Trophoblast cell (in vitro differentiated cells and primary cell): Measurements from ENCODE around the gene CD8B.
A peak's percentile ranks its signal among the peaks of the same experiment; 100 is the strongest.
"Not testable (repeated sequence)": the region's sequence is repeated elsewhere in the genome, so short reads cannot be mapped to it uniquely, and the experiment has no call there.

Experiments
- DNase-seq, 2 donors: peaks; one replicate each; pipeline ENCODE4 v3.0.0-alpha.2; 2016
- H2AFZ ChIP-seq: 2 replicates; pipeline ENCODE4 v1.6.1; 2013; ENCODE audit warnings: low read length, moderate library complexity, mild to moderate bottlenecking; ENCODE audit not compliant: insufficient read depth, poor library complexity
- H2AK5ac ChIP-seq: 2 replicates; pipeline ENCODE4 v1.6.1; 2013; ENCODE audit warnings: mild to moderate bottlenecking, low read length
- H2BK120ac ChIP-seq: 2 replicates; pipeline ENCODE4 v1.6.1; 2013; ENCODE audit warnings: low read length, mild to moderate bottlenecking, moderate library complexity; ENCODE audit not compliant: insufficient read depth, poor library complexity
- H2BK12ac ChIP-seq: 2 replicates; pipeline ENCODE4 v1.6.1; 2013; ENCODE audit warnings: mild to moderate bottlenecking, low read length, moderate library complexity
- H2BK5ac ChIP-seq: 2 replicates; pipeline ENCODE4 v1.6.1; 2013; ENCODE audit warnings: low read length, low read depth, moderate library complexity, mild to moderate bottlenecking; ENCODE audit not compliant: poor library complexity
- H3K14ac ChIP-seq: 2 replicates; pipeline ENCODE4 v1.6.1; 2013; ENCODE audit warnings: mild to moderate bottlenecking, low read length
- H3K18ac ChIP-seq: 2 replicates; pipeline ENCODE4 v1.6.1; 2013; ENCODE audit warnings: mild to moderate bottlenecking, low read length
- H3K23ac ChIP-seq: 2 replicates; pipeline ENCODE4 v1.6.1; 2013; ENCODE audit warnings: low read length
- H3K27ac ChIP-seq: 2 replicates; pipeline ENCODE4 v1.5.1; 2013; ENCODE audit warnings: low read depth, mild to moderate bottlenecking, inconsistent platforms, low read length, moderate library complexity
- H3K27me3 ChIP-seq: 2 replicates; pipeline ENCODE4 v1.6.1; 2013; ENCODE audit warnings: inconsistent platforms, mild to moderate bottlenecking, low read length, moderate library complexity; ENCODE audit not compliant: insufficient read depth
- H3K36me3 ChIP-seq, 2 experiments: 1 replicate in 1 of 2; 2 replicates in 1 of 2; pipeline ENCODE4 v1.6.1; 2013; ENCODE audit warnings: low read length in 2 of 2, mild to moderate bottlenecking in 2 of 2, moderate library complexity in 1 of 2; ENCODE audit not compliant: insufficient read depth in 2 of 2, control insufficient read depth in 1 of 2
- H3K4ac ChIP-seq: 2 replicates; pipeline ENCODE4 v1.6.1; 2013; ENCODE audit warnings: low read depth, mild to moderate bottlenecking, low read length, moderate library complexity
- H3K4me1 ChIP-seq, 2 experiments: 1 replicate in 1 of 2; 2 replicates in 1 of 2; pipeline ENCODE4 v1.6.1; 2013; ENCODE audit warnings: low read length in 2 of 2, mild to moderate bottlenecking in 2 of 2, moderate library complexity in 1 of 2; ENCODE audit not compliant: insufficient read depth in 2 of 2, control insufficient read depth in 1 of 2
- H3K4me2 ChIP-seq: 2 replicates; pipeline ENCODE4 v1.6.1; 2013; ENCODE audit warnings: inconsistent platforms, mild to moderate bottlenecking, low read length, moderate library complexity
- H3K4me3 ChIP-seq: 2 replicates; pipeline ENCODE4 v1.5.1; 2013; ENCODE audit warnings: mild to moderate bottlenecking, low read depth, low read length, inconsistent platforms
- H3K79me1 ChIP-seq: one replicate; pipeline ENCODE4 v1.6.1; 2013; ENCODE audit warnings: low read length
- H3K79me2 ChIP-seq: 2 replicates; pipeline ENCODE4 v1.6.1; 2013; ENCODE audit warnings: low read length, mild to moderate bottlenecking; ENCODE audit not compliant: control insufficient read depth, insufficient read depth, poor library complexity
- H3K9ac ChIP-seq: 2 replicates; pipeline ENCODE4 v1.6.1; 2013; ENCODE audit warnings: mild to moderate bottlenecking, low read length
- H3K9me3 ChIP-seq: 2 replicates; pipeline ENCODE4 v1.6.1; 2013; ENCODE audit warnings: low read depth, mild to moderate bottlenecking, control low read depth, inconsistent platforms, low read length; ENCODE audit not compliant: insufficient read depth
- H4K12ac ChIP-seq: 2 replicates; pipeline ENCODE4 v1.6.1; 2013; ENCODE audit warnings: low read depth, mild to moderate bottlenecking, low read length, moderate library complexity
- H4K8ac ChIP-seq: 2 replicates; pipeline ENCODE4 v1.6.1; 2013; ENCODE audit warnings: low read depth, mild to moderate bottlenecking, low read length, moderate library complexity
- H4K91ac ChIP-seq: one replicate; pipeline ENCODE4 v1.6.1; 2013; ENCODE audit warnings: low read depth, mild to moderate bottlenecking, low read length, moderate library complexity
- WGBS: extraction: QIAGEN DNeasy Blood & Tissue Kit; methylation state at CpG from one replicate; pipeline ENCODE4 v1.1.7; 2013; ENCODE audit warnings: missing lambda C conversion rate; ENCODE audit not compliant: insufficient read length, insufficient coverage; ENCODE audit errors: extremely low coverage; 5-methylcytosine and 5-hydroxymethylcytosine counted together

The CD8B gene

DNA sequence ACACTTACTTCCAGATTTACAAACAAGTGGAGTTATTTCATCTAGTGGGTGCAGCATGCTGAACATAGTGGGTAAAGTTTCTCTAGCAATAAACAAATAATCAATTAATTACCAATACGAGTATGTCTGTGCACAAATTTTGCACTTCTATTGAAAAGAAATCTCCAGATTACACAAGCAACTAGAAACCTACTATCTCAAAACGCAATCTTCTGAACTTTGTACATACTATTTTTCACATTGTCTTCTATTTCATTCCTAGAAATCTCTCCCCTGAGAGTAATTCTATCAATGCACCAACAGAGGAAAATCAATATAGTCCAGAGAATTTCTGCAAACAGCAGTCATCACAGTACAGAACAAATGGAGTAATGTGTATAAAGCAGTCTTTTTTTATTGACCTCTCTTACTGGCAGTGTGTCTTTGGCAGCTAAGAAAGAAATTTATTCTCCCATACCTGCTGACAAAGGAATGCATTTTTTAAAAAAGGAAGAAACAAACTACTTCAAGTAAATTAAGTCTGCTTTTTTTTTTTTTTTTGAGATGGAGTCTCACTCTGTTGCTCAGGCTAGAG lies 7.3 kb upstream of the CD8B start:
- H2BK5ac ChIP-seq, H3K23ac ChIP-seq, H2BK120ac ChIP-seq, H3K4me3 ChIP-seq, H3K79me2 ChIP-seq, H2AK5ac ChIP-seq, H4K12ac ChIP-seq, H3K9me3 ChIP-seq, H3K9ac ChIP-seq, H3K36me3 ChIP-seq, H4K91ac ChIP-seq, H3K4me2 ChIP-seq, H2AFZ ChIP-seq, H3K4me1 ChIP-seq, H3K79me1 ChIP-seq, H3K27me3 ChIP-seq, H3K18ac ChIP-seq, H4K8ac ChIP-seq, H2BK12ac ChIP-seq, H3K27ac ChIP-seq, H3K4ac ChIP-seq, H3K14ac ChIP-seq: not testable (repeated sequence)
- peak in 1 of 2 donors; percentile 28 for DNase-seq
- no CpG with 5 or more reads among the region's 2 CpGs for WGBS

DNA sequence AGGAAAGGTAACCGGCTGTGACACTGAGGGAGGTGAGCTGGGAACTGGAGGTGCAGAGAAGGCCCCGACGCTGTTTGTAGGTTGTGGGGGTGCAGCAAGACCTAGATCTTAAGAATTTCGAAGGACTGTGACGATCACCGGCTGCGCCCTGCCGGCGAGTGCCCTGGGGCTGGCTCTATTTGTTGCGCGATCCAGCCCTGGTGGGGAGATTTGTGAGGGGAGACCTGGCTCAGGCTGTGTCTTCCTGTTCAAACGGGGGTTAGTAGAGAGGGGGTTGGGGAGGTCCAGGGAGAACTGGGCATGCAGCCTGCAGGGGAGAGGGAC lies 656 bp upstream of the CD8B start:
- H4K12ac ChIP-seq, H4K91ac ChIP-seq, H3K18ac ChIP-seq, H3K9ac ChIP-seq, H3K4me3 ChIP-seq, H3K79me1 ChIP-seq, H2AFZ ChIP-seq, H3K4ac ChIP-seq, H3K4me2 ChIP-seq, H3K4me1 ChIP-seq, H2BK12ac ChIP-seq, H3K23ac ChIP-seq, H4K8ac ChIP-seq, H3K27ac ChIP-seq, H3K27me3 ChIP-seq, H2BK120ac ChIP-seq, DNase-seq, H3K36me3 ChIP-seq, H3K79me2 ChIP-seq, H3K9me3 ChIP-seq, H3K14ac ChIP-seq, H2AK5ac ChIP-seq, H2BK5ac ChIP-seq: not testable (repeated sequence)
- no CpG with 5 or more reads among the region's 12 CpGs for WGBS

- not testable (repeated sequence) for H3K9ac ChIP-seq, H2AK5ac ChIP-seq, H4K91ac ChIP-seq, H3K79me1 ChIP-seq, H3K27me3 ChIP-seq, H3K79me2 ChIP-seq, DNase-seq, H3K18ac ChIP-seq, H3K27ac ChIP-seq, H3K4me1 ChIP-seq, H2BK5ac ChIP-seq, H2BK12ac ChIP-seq, H2AFZ ChIP-seq, H3K9me3 ChIP-seq, H3K14ac ChIP-seq, H2BK120ac ChIP-seq, H3K23ac ChIP-seq, H4K8ac ChIP-seq, H4K12ac ChIP-seq, H3K4ac ChIP-seq, H3K4me3 ChIP-seq, H3K4me2 ChIP-seq, H3K36me3 ChIP-seq
- no CpG with 5 or more reads among the region's 11 CpGs for WGBS
Measured at GRCh38 chr2:86861175-86861574, 511 bp downstream of the CD8B start.

GRCh38 chr2:86860573-86860972 lies 1.1 kb downstream of the CD8B start:
- not testable (repeated sequence) for H3K4me1 ChIP-seq, H4K12ac ChIP-seq, H3K79me1 ChIP-seq, H4K91ac ChIP-seq, H2AFZ ChIP-seq, H3K79me2 ChIP-seq, H2BK12ac ChIP-seq, H3K14ac ChIP-seq, H3K27ac ChIP-seq, H2AK5ac ChIP-seq, H3K23ac ChIP-seq, H2BK5ac ChIP-seq, H3K27me3 ChIP-seq, H2BK120ac ChIP-seq, H3K9me3 ChIP-seq, H3K4ac ChIP-seq, H3K9ac ChIP-seq, H3K4me2 ChIP-seq, H3K36me3 ChIP-seq, H4K8ac ChIP-seq, H3K4me3 ChIP-seq, DNase-seq, H3K18ac ChIP-seq
- WGBS: no CpG with 5 or more reads among the region's 8 CpGs
